Activated CD8-positive, alpha-beta memory T cell treated with anti-CD3 and anti-CD28 coated beads for 24 hours (primary cell): ENCODE measurements around the gene RAB34.
A peak's percentile ranks its signal among the peaks of the same experiment; 100 is the strongest.

Experiments used
- DNase-seq: peaks from one replicate; pipeline ENCODE4 v3.0.0-alpha.2; 2020

The RAB34 gene

GRCh38 chr17:28710861-28711722 lies 6.6 kb downstream of the RAB34 start:
- peak; percentile 96 for DNase-seq

- no peak for DNase-seq
These were observed 10.3 kb downstream of the RAB34 start for GRCh38 chr17:28707339-28707720.

DNA sequence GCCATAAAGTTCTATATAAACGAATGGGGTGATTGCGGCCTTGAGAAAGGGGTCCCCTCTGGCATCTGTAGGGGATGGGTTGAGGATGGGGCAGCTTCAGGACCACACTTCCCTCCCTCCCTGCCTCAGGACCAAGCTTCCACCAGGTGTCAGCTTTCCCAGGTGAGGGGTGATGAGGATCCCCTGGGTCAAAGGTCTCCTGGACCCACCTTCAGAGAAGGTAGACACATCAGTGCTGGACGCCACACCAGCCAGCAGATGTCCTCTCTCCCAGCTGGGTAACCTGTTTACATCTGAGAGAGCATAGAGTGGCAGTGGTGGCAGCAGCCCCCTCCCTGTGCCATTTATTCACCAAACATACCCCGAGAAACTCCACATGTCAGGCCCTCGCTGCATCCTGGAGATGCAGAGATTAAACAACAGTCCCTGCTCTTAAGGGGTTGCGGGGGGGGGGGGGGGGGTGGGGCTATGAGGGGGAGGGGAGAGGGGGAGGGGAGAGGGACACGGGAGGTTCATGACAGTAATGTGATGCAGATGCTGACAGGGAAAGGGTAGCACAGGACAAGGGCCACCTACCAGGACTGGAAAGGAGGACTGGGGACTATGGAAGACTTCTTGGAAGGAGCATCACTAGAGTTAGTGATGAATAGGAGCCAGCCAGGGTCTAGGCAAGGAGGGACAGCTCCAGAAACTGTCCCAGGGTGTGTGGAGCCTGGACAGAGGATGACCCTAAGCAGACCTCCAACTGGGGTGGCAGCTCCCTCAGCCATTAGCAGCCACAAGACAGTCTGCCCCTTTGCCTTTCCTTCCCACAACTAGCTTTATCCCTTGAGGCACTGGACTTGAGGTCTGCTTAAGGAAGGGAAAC lies 11.0 kb downstream of the RAB34 start:
- DNase-seq, result no peak

GRCh38 chr17:28705728-28706334 lies 11.8 kb downstream of the RAB34 start:
- no peak for DNase-seq

GRCh38 chr17:28705074-28705659 lies 12.5 kb downstream of the RAB34 start:
- DNase-seq, result no peak

GRCh38 chr17:28704219-28704858 lies 13.3 kb downstream of the RAB34 start:
- no peak for DNase-seq

DNA sequence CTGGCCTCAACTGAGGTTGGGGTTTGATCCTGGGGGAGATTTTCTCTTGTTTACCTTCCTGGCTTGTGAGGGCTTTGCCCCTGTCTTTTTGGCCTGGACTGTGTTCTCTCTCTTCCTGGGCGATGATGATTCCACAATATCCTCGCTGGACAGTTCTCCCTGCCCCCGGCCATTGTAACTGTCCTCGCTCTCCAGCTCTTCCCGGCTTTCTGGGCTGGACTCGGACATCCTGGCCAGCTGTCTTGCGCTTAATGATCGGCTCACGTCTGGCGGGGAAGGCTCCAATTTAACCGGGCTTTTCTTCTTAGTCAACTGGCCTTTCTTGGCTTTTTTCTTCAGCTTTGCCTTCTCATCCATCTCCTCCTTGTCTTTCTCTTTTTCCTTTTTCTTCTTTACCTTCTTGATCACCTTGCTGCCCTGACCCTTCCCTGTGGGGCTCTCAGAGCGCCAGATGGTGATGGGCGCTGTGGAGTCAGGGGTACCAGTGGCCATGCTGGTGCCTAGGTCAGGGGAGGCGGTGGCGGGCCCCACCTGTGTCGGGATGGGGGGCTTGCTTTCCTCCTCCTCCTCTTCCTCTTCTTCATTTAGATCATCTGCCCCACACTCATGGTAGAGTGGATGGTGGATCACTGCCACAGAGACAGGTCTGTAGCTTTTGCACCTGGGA lies 14.0 kb downstream of the RAB34 start:
- DNase-seq, result no peak

DNA sequence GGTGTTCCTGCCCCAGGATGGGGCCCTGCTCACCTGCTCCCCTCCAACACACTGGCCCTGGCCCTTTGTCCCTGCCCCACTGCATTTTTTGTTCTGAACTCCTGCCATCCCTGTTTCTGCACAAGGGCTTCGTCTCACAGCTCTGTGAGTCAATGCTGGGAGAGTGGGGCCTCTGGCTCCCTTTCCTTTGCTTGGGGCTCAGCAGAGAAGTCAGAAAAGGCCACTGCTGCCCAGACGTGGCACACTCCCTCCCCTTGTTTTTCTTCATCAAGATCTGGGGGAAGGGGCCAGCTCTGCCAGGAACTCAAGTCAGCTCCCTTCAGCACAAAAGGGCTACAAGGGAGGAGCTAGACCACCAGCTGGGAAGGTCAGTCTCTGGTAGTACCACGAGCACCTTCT lies 14.9 kb downstream of the RAB34 start:
- DNase-seq, result no peak

- DNase-seq, result no peak
These were observed 15.5 kb downstream of the RAB34 start for GRCh38 chr17:28702026-28702751.

- DNase-seq, result no peak
These were observed 16.7 kb downstream of the RAB34 start for GRCh38 chr17:28700830-28701492.

- no peak for DNase-seq
These were observed 17.4 kb downstream of the RAB34 start for GRCh38 chr17:28700278-28700677.

- no peak for DNase-seq
These were observed 19.3 kb downstream of the RAB34 start for GRCh38 chr17:28698253-28698941.

DNA sequence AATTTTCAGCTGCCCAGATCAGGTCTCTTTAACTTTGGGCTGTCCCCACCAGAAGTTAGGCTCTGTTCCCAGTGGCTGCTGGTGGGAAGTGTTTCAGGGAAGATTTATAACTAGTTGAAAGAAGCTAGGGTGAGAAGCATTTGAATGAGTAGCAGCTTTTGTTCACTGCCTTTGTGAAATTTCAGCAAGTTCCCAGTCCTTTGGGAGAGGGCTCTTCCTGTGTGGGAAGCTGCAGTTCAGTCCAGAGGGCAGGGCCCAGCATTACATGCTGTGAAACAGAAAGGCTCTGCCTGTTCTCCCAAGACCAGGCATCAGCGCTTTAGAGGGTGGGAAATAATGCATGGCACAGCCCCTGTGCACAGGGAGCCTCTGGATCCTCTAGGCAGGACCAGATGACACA lies 23.8 kb downstream of the RAB34 start:
- DNase-seq, result no peak

DNA sequence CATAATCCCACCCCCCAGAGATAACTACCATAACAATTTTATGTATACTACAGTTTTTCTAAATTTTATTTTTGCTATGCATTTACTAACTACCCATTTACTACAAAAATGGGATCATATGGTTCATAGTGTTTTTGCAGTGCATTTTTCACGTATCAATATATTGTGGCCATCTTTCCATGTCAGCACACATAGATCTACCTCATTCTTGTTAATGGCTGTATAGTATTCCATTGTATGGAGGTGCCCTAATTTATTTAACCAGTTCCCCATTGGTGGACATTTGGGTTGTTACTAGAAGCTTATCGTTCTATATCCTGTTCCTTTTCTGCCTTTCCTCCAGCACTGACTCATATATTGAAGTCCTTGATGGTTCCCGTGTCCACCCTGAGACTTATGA lies 28.7 kb downstream of the RAB34 start:
- DNase-seq, result no peak

DNA sequence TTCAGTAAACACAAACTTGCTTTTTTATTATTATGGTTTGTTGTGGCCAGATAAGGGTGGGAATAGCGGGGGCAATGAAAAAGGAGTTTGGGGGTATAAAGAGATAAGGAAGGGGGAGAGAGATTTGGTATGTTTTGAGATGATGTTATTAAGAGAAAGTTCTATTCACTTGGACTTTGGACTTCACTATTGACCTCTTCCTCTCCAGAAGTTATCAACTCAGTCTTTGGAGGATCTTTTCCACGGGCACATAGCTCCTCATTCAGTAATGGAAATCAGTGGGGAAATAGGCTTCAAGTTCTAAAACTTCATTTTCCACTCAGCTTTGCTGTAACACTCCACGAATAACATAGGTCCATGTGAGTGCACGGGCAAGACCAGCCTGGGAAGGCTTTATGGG lies 29.2 kb downstream of the RAB34 start:
- DNase-seq, result no peak

- no peak for DNase-seq
These were observed 31.4 kb downstream of the RAB34 start for GRCh38 chr17:28686296-28686695.

DNA sequence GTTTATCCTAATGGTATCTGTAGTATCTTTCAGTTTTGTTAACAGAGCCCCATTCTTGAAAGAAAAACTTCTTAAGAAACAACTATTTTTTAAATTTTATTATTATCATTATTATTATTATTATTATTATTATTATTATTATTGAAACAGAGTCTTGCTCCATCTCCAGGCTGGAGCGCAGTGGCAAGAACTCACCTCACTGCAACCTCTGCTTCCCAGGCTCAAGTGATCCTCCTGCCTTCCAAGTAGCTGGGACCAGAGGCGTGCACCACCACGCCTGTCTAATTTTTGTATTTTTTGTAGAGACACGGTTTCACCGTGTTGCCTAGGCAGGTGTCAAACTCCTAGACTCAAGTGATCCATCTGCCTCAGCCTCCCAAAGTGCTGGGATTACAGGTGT lies 32.3 kb downstream of the RAB34 start:
- no peak for DNase-seq

GRCh38 chr17:28684963-28685362 lies 32.7 kb downstream of the RAB34 start:
- DNase-seq, result no peak

- DNase-seq, result no peak
These were observed 35.0 kb downstream of the RAB34 start for GRCh38 chr17:28682655-28683054.

- no peak for DNase-seq
These were observed 41.7 kb downstream of the RAB34 start for GRCh38 chr17:28675980-28676379.
